HG03575 (cell line): ENCODE measurements around the gene KCND3.

Source experiments
- ATAC-seq: cut with Tn5 transposase; IDR thresholded peaks from one replicate; pipeline ENCODE4 v1.9.1; 2021; ENCODE audit not compliant: unreplicated experiment, insufficient number of reproducible peaks, low FRiP score; ENCODE audit errors: extremely low read depth

Gene KCND3

DNA sequence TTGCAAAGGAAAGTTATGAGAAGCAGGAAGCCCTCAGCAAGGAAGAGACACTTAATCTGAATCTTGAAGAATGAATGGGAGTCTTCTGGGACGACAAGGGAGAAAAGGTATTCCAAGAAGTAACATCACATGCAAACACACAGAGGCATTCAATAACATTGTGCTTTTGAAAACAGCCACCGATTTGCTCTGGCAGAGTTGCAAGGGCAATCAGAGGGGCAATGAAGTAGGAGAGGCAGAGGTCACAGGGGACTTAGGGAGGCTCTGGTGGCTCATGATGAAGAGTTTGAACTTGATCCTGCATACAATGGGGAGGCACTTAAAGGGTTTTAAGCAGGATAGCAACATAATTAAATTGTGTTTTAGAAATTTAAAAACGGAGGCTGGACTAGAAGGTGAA lies 126.1 kb downstream of the KCND3 start:
- no peak for ATAC-seq

DNA sequence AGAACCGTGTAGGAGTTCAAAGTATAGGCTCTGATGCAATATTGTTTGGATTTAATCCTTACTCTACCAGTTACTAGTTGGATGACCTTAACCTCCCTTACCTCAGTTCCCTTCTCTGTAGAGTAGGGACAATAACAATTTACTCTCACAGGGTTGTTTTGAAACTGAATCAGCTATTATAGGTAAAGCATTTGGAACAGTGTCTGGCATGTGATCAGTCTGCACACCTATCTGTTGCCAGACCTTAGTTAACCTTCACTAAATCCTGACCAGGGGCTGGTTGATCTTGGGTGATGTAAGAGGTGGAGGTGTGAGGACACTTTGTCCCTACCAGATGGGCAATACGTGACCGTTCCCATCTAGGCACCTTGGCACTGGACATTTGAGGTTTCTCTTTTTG lies 126.9 kb downstream of the KCND3 start:
- ATAC-seq, result no peak

DNA sequence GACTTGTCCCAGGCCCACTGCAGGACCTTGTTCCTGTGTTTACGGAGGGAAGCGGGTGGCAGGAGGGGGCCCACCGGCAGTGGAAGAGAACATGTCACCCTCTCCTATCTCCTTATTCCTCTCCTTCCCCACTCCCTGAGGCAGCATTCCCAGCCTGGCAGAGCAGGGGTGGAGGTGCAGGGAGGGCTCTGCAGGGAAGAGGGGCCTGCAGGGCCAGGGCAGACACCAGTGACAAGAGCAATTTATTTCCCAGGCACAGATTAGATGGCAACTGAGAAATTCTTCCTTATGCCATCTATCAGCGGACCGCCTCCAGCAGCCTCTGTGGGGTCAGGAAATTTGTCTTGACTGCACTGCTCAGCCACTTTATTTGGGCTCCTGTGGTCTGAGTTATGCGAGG lies 127.9 kb downstream of the KCND3 start:
- ATAC-seq, result no peak

DNA sequence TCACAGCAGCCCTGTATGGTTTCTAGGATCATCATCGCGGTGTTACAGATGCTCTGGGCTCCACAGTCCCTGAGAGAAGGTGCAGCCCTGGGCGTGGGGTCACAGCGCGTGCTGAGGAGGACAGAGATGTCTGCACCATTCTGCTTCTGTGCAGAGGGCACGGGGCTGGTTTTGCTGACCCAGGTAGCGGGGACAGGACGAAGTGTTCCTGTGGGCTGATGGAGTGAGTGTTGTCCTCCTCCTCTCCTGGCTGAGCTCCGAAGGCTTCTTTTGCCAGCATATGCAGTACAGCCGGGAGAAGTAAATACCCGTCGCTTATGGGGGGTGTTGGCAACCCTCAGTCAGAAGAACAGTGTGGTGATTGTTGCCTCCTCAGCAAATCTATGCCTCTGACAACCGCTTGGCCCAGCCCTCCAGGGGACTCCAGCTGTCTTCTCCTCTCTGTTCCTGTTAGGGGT lies 132.2 kb downstream of the KCND3 start:
- no peak for ATAC-seq

DNA sequence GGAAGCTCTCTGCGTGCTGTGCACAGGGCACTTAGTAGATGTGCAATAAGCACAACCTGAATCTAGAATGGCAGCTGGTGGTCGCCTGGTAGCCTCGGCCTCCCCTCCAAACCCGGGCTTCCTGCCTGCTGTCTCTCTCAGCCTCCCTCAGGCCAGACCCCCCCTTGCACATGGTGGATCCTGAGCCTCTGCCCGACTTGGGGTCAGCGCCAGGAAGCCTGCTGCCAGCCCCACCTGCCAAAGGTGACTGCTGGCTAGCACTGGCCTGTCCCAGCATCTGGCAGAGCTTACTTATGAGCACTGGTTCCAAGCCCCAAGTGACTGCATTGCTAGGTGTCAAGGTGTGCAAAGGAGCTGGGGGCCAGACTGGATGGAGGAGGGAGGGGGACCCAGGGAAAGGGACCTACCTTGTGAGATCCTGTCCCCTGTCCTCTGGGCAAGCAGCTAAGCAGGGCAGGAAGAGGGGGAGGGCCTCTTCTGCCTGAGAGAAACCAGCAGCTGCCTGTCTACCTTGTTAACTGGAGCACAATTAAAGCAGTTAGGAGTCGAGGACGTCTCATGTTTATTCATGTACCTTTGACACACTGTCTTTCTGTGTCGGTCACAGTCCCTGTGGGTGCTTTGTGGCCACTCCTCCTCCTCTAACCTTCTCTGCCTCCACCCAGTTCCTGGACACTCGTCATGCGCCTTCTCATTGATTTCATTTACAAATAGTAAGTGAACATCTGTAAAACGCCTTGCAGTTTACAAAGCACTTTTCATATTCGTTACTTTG lies 132.9 kb downstream of the KCND3 start:
- ATAC-seq, result no peak

DNA sequence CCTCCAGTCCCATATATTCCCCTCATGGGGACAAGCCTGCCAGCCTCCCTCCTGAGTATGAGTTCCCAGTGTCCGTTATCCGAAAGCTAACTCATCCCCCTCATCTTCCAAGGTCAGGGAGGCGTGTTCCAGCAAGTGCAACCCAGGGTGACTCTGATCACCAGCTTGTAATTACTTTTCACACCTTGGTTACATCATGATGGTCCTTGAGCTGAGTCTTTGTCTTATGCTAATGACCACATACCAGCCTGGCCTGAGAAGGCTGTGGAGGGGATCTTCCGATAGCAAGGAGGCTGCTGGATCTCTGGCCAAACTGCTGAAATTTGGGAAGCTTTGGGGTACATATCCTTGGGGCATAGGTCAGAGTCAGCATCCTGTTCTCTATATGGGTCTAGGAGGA lies 134.2 kb downstream of the KCND3 start:
- no peak for ATAC-seq

DNA sequence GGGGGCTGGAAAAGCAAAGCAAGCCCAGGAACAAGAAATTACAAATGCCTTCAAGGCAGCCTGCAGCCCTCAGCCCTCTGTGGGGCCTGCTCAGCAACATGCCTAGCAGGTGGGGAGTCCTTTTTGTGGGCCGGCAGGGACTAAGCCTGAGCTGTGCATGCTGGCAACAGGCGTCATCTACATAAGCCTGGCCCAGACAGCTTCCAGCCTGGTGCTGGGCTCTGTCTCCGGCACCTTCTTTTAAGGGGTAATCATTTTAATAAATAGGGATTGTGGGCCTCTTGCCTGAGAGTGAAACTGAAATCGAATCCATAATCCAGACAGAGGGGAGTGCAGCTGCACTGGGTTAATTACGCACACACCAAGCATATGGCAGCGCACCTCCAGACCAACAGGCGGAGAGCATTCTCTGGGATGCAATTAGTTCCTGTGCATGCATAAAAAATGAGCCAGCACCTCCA lies 137.2 kb downstream of the KCND3 start:
- ATAC-seq, result no peak

DNA sequence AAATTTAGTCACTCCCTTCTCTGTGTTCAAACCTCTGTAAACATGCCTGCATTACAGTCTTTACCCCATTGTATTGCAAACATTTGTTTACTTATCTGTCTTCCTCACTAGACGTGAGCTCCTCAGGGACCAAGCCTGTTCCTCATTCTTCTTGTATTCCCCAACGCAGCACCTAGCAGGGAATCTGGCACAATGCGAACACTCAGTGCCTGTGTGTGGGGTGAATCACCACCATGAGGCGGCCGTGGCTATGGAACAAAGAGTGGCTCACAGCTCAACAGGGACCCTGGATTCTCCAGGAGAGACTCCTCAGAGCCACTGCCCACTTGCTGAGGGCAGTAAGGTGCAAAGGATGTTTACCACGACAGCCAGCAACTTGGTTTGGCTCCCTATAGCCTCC lies 137.9 kb downstream of the KCND3 start:
- ATAC-seq, result no peak

DNA sequence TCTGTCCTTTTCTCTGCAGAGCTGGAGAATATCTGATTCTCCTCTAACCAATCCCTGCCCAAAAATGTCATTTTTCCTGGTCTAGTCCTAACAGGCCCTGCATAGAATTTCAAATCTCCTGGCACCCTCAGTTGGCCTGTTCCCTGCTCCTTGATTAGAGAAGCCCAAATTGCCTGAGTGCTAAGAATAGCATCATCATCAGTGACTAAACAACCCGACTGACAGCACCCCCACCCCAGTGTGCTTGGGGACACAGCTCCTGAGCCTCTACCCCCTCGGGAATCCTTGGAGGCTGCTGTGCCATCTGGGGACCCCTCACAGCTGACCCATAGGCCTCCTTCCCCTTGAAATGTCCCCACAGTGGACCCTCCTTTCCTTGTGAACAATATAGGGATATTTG lies 139.4 kb downstream of the KCND3 start:
- ATAC-seq, result no peak

DNA sequence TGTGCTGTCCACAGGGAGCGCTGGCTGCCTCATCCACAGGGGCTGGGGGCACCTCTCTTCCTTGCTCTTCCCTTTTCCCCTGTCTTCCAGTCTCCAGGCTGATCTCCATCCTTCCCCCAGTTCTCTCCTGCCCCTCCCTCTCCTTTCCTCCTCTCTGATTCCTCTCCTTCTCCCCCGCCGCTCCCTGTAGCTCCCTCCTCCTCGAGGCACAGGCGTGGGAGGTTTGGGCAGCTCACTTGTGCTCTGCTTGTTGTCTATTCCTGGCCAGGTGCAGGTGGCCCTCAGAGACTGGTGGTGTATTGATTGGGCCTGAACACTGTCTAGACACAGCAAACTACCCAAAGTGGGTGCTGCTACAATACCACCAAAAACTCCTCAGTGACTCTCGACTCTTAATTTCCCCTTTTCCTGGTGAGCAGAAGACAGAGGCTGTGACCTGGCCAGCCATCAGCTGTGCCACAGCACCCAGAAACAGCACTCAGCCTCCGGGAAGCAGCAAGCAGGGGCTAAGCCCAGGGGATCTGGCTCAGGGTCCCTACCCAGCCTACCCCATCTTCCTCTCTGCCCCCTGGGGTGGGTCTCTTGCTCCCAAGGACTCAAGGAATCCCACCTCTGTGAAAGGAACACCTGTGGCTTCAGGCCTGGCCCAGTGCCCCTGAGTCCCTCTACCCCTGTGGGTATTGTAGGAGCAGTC lies 140.5 kb downstream of the KCND3 start:
- ATAC-seq, result no peak

DNA sequence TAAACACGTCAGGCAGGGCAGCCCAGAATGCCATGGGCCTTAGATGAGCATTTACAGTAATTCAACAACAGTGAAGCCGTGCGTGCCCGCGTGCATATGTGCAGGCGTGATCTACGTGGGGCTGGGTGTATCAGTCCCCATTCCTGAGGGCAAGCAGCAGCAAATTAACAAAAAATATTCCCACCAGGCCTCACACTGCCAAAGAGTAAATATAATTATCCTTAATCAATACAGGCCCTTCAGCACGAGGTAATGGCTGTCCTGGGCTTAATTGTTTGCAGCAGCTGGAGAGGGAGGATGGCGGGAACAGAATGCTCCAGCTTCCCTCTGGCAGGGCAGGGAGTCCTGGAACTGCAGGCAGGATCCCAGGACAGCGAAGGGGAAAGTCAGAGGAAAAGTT lies 142.0 kb downstream of the KCND3 start:
- ATAC-seq, result no peak

DNA sequence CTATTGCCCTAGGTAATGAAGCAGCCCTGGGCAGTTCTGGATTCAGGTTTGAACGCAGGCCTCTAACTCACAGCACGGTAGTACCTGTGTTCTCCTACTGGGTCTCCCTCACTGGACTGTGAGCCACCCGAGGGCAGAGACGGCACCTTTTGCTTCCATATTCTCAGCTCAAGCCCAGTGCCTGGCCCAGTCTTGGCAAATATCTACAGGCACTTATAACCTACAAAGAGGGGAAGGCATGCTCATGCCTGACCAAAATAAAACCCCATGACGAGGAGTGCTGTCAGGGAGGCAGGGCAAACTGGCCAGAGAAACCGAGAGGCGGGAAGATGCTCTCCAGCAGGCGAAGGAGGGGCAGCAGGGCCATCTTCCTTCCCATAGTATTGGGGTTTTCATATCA lies 142.6 kb downstream of the KCND3 start:
- ATAC-seq, result no peak

DNA sequence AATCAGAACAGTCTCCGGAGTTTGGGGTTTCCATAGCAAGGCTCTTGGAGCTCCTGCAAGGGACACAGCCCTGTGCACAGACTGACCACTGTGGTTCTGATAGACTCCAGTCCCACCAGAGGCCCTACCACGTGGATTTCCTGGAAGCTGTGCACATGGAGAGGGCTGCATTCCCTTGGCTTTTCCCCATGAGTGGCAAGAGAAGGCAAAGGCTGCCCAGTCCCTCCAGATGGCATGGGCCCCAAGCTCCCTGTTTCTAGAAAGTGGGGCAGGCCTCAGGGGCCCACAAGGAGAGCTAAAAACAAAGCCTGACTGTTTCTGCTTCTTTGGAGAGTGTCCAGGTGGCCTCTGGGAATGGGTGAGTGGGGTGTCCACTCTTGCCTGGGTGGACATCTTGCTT lies 146.3 kb downstream of the KCND3 start:
- no peak for ATAC-seq

DNA sequence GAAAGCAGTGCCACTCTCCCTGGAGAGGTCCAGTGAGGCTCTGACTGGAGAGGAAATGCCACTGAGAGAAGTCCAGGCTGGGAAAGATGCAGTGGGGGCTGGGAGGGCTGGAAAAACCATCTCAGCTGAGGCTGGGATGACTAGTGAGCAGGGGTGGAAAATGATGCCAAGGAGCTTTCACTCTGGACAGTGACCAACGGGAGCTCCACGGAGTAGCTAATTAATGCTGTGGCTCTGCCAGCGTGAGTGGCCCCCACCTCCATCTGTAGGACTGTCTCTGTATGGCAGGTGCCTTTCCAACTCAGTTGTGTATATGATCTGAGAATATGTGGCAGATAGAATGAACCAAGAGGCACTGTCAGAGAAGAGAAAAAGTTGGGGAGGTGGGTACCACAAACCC lies 147.1 kb downstream of the KCND3 start:
- no peak for ATAC-seq

DNA sequence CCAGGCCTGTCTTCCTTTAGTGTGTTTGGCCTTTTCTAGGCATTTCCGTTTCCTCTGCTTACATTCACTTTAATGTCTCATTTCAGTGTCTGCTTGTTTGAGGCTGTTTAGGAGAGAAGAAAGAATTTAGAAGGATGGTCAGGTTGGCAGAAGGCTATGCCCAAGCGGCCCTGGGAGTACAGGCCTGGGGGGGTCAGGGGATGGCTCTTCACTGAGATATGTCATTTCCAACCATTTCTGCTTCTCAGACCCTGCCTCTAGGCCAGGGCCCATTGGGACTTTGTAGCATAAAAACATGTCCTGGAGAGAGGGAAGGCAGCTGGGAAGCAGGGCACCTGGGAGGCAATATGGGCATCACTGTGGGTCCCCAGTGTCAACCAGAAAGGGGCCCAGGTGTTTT lies 147.7 kb downstream of the KCND3 start:
- ATAC-seq, result no peak

DNA sequence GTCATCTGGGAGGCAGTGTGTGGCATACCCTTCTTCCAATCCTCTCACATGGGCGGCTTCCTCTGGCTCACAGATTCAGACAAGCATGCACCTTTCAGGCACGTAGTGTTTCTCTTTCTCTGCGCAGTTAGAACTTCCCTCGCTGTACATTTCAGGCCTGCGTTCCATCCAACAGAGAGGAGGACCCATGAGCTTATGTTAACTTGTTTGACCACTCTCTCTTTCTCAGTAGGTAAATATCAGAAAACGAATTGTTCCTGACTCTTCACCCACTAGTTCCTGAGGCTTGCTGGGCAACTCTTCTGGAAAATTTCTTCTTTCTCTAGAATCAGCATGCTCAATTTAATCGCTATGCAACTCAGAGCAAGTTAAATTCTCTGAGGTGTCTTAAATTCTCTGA lies 148.3 kb downstream of the KCND3 start:
- no peak for ATAC-seq

DNA sequence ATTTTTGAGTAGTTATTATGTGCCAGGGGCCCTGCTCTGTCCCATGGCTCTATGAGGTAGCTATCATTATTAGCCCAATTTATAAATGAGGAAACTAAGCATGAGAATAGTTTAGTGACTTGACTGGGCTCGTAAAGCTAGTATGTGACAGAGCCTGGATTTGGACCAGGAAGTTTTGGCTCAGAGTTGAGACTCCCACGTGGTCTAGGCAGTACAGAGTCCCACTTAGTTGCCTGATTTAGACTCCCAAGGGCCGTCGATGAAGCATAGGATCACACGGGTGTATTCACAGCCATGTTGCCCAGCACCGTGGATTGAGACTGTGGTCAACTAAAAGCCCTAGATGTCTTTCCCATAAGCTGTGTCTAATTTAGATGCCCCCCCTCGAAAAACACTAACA lies 152.1 kb downstream of the KCND3 start:
- no peak for ATAC-seq

DNA sequence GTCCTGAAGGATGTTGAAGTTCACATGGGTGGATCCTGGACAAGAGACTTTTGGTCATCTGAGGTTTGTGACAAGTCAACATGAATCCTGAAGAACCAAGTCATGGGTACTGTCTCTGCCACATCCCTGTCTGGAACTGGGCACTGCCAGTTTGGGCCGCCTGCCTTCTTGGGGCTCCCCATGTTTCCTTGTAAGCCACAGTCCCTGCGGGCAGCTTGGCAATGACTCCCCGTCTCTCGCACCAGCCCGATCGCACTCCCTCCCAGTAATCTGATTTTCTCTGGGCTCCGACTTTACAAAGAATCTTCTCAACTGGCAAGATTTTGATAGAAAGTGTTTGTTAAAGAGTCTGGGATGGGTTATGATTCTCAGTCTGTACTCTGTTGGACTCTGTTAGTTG lies 153.4 kb downstream of the KCND3 start:
- no peak for ATAC-seq

DNA sequence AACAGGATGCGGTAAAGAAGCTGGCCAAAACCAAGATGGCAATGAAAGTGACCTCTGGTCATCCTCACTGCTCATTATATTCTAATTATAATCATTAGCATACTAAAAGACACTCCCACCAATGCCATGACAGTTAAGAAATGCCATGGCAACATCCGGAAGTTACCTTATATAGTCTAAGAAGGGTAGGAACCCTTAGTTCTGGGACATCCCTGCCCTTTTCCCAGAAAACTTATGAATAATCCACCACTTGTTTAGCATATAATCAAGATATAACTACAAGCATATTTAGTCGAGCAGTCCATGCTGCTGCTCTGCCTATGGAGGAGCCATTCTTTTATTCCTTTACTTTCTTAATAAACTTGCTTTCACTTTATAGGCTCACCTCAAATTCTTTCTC lies 154.0 kb downstream of the KCND3 start:
- ATAC-seq, result no peak

DNA sequence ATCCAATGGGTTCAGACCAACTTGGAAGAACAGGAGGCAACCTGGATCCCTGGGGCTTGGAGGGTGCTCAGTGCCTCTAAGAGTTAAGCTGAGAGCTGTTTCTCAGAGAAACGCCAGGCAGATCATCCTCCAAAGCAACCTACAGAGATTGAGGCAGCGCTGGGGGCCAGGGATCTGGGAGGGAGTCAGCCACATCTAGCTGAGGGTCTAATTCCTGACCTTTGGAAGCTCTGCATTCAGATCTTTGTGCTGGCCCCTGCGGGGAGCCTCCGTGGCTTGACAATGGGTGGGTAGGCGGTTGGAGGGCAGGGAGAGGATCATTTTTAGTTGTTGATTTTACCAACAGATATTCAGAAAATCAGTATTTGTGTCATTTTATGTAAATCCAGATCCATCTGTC lies 154.5 kb downstream of the KCND3 start:
- no peak for ATAC-seq

DNA sequence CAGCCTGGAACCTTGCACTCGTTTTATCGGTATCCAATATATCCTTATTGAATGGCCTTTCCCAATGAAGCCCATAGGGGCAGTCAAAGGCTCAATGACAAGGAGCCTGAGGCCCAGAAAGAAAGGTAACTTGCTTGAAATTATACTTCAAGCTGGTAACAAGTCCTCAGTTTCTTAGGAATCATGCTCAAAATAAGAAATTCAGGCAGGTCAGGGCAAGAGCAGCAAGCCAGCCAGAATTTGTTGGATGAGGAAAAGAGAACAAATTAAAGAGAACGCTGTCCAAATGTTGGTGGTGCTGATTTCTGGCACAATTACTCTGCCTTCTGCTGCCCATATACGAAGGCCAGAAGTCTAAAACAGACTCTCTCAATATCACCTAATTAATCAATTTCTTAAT lies 156.1 kb downstream of the KCND3 start:
- ATAC-seq, result no peak
